WTC11 (cell line): Measurements from ENCODE around the gene SNPH. TPM values are rescaled to one million over a fixed set of nuclear protein-coding genes. Genes with fewer than 3 reads are reported as not detected.

Source experiments
- FOXJ3 ChIP-seq: sonication (generic); formaldehyde crosslinking; IDR thresholded peaks from 2 replicates; pipeline ENCODE4 v1.9.0; 2021; ENCODE audit warnings: missing genetic modification reagents, mild to moderate bottlenecking, borderline replicate concordance
- USF1 ChIP-seq: sonication (generic); formaldehyde crosslinking; IDR thresholded peaks from 2 replicates; pipeline ENCODE4 v1.8.0; 2022; ENCODE audit warnings: mild to moderate bottlenecking, missing genetic modification reagents
- ZNF281 ChIP-seq: sonication (generic); formaldehyde crosslinking; IDR thresholded peaks from 2 replicates; pipeline ENCODE4 v1.8.0; 2023; ENCODE audit warnings: mild to moderate bottlenecking, missing genetic modification reagents
- total RNA-seq: library from RNA; stranded (reverse); gene quantifications from 3 replicates; pipeline ENCODE4 v1.2.3, GENCODE V29; 2021

Gene SNPH
- total RNA-seq, 1 experiment from 2014 or later: 3.5 TPM

- TF ChIP-seq ZNF281 (CRISPR knock-in tag): no peak
- no peak for TF ChIP-seq USF1 (CRISPR knock-in tag)
- no peak for TF ChIP-seq FOXJ3
These were observed 92.0 kb downstream of the SNPH start (continued) for GRCh38 chr20:1357921-1358671.

Other genes with a start within 250 kb of the SNPH start
- 97.3 to 113 TPM (median 107 TPM) in 3 replicates for gene PSMF1, start 147.7 kb upstream of the SNPH start, total RNA-seq
- gene TMEM74B, start 81.3 kb upstream of the SNPH start, total RNA-seq: 7.3 to 10.9 TPM (median 8.4 TPM) in 3 replicates
- 0.11 to 0.22 TPM in 2 of 3 replicates, not detected in the other for gene C20orf202, start 62.8 kb upstream of the SNPH start, total RNA-seq
- gene RAD21L1, start 40.2 kb upstream of the SNPH start, total RNA-seq: 0.62 to 0.77 TPM (median 0.73 TPM) in 3 replicates
- 2.5 to 3.3 TPM (median 2.6 TPM) in 3 replicates for gene SDCBP2, start 62.8 kb downstream of the SNPH start, total RNA-seq
- 197 to 218 TPM (median 201 TPM) in 3 replicates for gene FKBP1A, start 126.8 kb downstream of the SNPH start, total RNA-seq
- gene NSFL1C, start 200.6 kb downstream of the SNPH start, total RNA-seq: 76.7 to 85.5 TPM (median 83.2 TPM) in 3 replicates
- gene SIRPB2, start 225.1 kb downstream of the SNPH start, total RNA-seq: not detected in 3 replicates